Stimulated activated CD8-positive, alpha-beta memory T cell treated with anti-CD3 and anti-CD28 coated beads, Interleukin-7, amount 100 ng/mL, for 24 hours (primary cell): ENCODE results near the gene TRIM71.
"Not testable (repeated sequence)": the region's sequence is repeated elsewhere in the genome, so short reads cannot be mapped to it uniquely, and the experiment has no call there.

ENCODE experiments used
- DNase-seq: peaks from one replicate; pipeline ENCODE4 v3.0.0-alpha.2; 2020; ENCODE audit warnings: low read depth

The TRIM71 gene

DNA sequence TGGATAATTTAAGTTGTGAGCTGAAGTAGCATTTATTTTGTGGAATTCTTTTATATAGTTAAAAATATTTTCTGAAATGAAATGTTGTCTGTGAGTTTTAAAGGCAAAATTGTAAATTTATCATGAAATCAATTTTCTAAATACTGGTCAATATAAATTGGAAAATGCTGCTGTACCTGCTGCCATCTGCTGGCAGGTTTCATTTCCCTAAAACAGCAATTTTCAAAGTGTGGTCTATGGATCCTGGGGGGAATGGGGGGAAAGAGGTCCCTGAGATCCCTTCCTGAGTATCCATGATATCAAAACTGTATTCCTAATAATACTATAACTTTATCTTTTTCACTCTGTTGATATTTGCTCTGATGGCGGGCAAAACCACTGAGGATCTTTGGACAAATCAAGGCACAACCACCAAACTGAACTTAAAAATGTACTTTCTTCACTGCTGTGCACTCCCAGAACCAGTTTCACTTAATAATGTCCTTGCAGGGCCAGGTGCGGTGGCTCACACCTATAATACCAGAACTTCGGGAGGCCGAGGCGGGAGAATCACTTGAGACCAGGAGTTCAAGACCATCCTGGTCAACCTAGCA lies 116.4 kb downstream of the TRIM71 start:
- DNase-seq, result no peak

DNA sequence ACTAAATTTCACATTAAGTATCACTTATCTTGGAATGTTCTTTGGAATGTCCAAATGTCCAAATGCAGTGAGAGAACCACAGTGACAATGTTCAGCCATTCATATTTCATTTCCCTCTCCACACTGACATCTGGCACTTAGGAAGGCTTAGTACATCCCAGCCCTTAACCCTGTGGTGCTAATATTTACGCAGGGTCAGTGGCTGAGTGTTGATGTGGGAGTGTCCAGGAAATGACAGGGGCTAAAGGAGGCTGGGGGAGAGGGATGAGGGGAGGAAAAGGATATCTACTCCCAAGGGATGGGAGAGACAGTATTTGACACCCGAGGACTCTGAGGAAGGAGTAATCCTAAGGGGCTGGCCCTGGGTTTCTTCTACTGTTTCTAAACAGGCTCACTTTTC lies 119.5 kb downstream of the TRIM71 start:
- DNase-seq, result no peak

DNA sequence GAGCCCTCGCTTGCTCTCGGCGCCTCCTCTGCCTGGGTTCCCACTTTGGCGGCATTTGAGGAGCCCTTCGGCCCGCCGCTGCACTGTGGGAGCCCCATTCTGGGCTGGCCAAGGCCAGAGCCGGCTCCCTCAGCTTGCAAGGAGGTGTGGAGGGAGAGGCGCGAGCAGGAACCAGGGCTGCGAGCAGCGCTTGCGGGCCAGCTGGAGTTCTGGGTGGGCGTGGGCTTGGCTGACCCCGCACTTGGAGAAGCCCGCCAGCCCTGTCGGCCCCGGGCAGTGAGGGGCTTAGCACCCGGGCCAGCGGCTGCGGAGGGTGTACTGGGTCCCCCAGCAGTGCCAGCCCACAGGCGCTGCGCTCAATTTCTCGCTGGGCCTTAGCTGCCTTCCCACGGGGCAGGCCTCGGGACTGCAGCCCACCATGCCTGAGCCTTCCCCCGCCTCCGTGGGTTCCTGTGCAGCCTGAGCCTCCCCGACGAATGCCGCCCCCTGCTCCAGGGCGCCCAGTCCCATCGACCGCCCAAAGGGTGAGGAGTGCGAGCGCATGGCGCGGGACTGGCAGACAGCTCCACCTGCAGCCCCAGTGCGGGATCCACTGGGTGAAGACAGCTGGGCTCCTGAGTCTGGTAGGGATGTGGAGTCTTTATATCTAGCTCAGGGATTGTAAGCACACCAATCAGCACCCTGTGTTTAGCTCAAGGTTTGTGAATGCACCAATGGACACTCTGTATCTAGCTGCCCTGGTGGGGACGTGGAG lies 121.9 kb downstream of the TRIM71 start:
- DNase-seq, result not testable (repeated sequence)

DNA sequence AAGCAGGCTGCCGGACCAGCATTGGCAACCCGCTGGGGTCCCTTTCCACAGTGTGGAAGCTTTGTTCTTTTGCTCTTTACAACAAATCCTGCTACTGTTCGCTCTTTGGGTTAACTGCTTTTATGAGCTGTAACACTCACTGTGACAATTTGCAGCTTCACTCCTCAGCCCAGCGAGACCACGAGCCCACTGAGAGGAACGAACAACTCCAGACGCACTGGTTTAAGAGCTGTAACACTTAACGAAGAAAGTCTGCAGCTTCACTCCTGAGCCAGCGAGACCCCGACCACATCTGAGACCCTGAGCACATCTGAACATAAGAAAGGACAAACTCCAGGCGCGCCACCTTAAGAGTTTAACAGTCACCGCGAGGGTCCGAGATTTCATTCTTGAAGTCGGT lies 122.9 kb downstream of the TRIM71 start:
- no peak for DNase-seq

DNA sequence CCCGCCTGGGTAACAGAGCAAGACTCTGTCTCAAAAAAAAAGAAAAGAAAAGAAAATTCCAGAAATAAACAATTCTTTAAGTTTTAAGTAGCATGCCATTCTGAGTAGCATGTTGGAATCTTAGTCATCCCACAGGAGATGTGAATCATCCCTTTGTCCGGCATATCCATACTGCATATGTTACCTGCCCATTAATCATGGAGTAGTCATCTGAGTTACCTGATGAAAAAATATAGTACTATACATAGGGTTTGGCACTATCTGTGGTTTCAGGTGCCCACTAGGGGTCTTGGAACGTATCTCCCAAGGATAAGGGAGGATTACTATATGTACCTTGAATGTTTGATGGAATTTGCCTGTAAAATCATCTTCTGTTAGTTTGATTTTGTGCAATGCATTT lies 127.3 kb downstream of the TRIM71 start:
- DNase-seq, result no peak

DNA sequence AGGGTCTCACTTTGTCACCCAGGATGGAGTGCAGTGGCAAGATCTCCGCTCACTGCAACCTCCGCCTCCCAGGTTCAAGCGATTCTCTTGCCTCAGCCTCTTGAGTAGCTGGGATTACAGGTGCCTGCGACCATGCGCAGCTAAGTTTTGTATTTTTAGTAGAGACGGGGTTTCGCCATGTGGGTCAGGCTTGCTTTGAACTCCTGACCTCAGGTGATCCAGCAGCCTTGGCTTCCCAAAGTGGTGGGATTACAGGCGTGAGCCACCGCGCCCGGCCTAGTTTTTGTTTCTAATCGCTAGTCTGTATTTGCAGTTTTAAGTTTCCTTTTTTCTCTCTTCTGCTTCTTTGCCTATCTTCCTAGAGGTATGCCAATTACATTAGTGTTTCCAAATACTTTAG lies 127.8 kb downstream of the TRIM71 start:
- DNase-seq, result not testable (repeated sequence)

DNA sequence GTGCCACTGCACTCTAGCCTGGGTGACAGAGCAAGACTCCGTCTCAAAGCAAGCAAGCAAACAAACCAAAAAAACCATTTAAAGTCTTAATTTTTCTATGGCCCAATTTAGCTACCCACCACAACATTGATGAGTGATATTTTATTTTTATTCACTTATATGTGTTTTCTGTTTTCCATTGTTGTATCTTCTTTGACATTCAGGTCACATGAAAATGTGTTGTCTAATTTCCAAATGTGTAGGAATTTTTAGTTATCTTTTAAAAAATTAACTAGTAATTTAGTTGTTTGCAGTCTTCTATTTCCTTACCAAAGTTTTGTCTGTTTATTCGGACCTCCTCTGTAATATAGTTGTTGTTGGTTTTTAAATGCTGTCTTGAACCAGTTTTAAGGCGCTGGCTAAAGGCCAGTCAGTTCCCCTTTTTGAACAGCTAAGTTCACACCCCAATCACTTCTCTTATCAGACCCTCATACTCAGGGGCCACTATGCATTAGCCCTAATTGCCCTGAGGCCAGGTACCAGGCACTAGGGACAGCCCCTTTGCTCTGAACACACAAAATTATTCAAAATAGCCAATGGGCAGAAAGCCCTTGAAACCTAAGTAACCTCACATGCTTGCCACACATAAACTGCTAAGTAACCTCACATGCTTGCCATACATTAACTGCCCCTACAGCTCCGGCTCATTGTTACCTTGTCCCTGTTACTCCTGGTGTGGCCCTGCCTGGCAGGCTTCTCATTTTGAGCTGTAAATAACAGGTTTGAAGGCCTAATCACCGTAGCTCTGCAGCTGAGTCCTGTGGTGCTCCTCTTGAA lies 129.4 kb downstream of the TRIM71 start:
- DNase-seq, result no peak
